ENCODE results near the gene MYPOP. TPM values are rescaled to one million over a fixed set of nuclear protein-coding genes. Genes with fewer than 3 reads are reported as not detected.

The MYPOP gene
- total and polyA plus RNA-seq, 2 of the 13 experiments (the other 11 are each of a cell fraction or from before 2014, with no cell fraction given), result 2.3 to 2.7 TPM

- TF ChIP-seq MYC (CRISPR knock-in tag; IDR thresholded peaks at IDR 0.05; ENCODE audit: borderline replicate concordance) (peak; percentile 82; the same call in 1 of the 2 replicates), ZNF792 (CRISPR knock-in tag; IDR thresholded peaks at IDR 0.05) (peak; percentile 72; the same call in 1 of the 2 replicates), PPARG (CRISPR knock-in tag; conservative IDR thresholded peaks at IDR 0.05) (0 out of 2 replicates have a peak, but pooled peaks have one; percentile 32), ZNF431 (CRISPR knock-in tag; IDR thresholded peaks at IDR 0.05; ENCODE audit: borderline replicate concordance, low read depth) (no peak), ZBTB3 (CRISPR knock-in tag; IDR thresholded peaks at IDR 0.05; ENCODE audit: borderline replicate concordance, low read depth) (no peak), THRA (CRISPR knock-in tag; IDR thresholded peaks at IDR 0.05; ENCODE audit: borderline replicate concordance) (peak; percentile 67; the same call in 1 of the 2 replicates), ZNF512B (CRISPR knock-in tag; IDR thresholded peaks at IDR 0.05; ENCODE audit: borderline replicate concordance) (no peak), GMEB1 (CRISPR knock-in tag; IDR thresholded peaks at IDR 0.05; ENCODE audit: borderline replicate concordance) (peak; percentile 86), GFI1 (CRISPR knock-in tag; IDR thresholded peaks at IDR 0.05; ENCODE audit: borderline replicate concordance) (no peak), NCOA5 (CRISPR knock-in tag; IDR thresholded peaks at IDR 0.05) (no peak), TBL1XR1 (IDR thresholded peaks at IDR 0.05; ENCODE audit: borderline replicate concordance, low read length, partially characterized antibody) (peak; percentile 62), KDM5A (IDR thresholded peaks at IDR 0.05; ENCODE audit: borderline replicate concordance, low read length) (peak; percentile 61; the same call in 1 of the 2 replicates), THAP11 (CRISPR knock-in tag; IDR thresholded peaks at IDR 0.05) (peak; percentile 100)
Observed at GRCh38 chr19:45927565-45928261, 25.3 kb upstream of the MYPOP start (continued).
